Measurements from ENCODE around the gene ING3. TPM values are rescaled to one million over a fixed set of nuclear protein-coding genes. Genes with fewer than 3 reads are reported as not detected.

Gene ING3
- total RNA-seq, 1 donor from 2014 or later, result 6.8 TPM

GRCh38 chr7:121012919-121013318 is 62.3 kb downstream of the ING3 start:
- intact Hi-C loops (cut with DNase I), result no loop called here
- TF ChIP-seq, protein P1, sequence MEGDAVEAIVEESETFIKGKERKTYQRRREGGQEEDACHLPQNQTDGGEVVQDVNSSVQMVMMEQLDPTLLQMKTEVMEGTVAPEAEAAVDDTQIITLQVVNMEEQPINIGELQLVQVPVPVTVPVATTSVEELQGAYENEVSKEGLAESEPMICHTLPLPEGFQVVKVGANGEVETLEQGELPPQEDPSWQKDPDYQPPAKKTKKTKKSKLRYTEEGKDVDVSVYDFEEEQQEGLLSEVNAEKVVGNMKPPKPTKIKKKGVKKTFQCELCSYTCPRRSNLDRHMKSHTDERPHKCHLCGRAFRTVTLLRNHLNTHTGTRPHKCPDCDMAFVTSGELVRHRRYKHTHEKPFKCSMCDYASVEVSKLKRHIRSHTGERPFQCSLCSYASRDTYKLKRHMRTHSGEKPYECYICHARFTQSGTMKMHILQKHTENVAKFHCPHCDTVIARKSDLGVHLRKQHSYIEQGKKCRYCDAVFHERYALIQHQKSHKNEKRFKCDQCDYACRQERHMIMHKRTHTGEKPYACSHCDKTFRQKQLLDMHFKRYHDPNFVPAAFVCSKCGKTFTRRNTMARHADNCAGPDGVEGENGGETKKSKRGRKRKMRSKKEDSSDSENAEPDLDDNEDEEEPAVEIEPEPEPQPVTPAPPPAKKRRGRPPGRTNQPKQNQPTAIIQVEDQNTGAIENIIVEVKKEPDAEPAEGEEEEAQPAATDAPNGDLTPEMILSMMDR (IDR thresholded peaks at IDR 0.05), result no peak

GRCh38 chr7:121015560-121015959 is 65.0 kb downstream of the ING3 start:
- DNase-seq (ENCODE audit: low spot score in 2 of 2), result no peak
- Histone ChIP-seq H3K9me3 (peaks cover 0 to 6% of the 10 kb centered on the region in 2 donors), H3K27ac (no peak overlapping the region), H3K4me3 (no peak overlapping the region), H3K4me1 (peaks cover 11 to 65% of the 10 kb centered on the region in 2 donors), H3K27me3 (no peaks in the 10 kb centered on the region), H3K36me3 (no peaks in the 10 kb centered on the region)
- intact Hi-C loops (cut with DNase I), result no loop called here
- TF ChIP-seq, protein P1 (IDR thresholded peaks at IDR 0.05), result no peak

More at GRCh38 chr7:121012919-121013318, 62.3 kb downstream of the ING3 start:
- no peak for DNase-seq (ENCODE audit: low spot score in 2 of 2)
- Histone ChIP-seq H3K27ac (no peak overlapping the region), H3K27me3 (no peaks in the 10 kb centered on the region), H3K9me3 (no peaks in the 10 kb centered on the region), H3K36me3 (no peaks in the 10 kb centered on the region), H3K4me3 (no peak overlapping the region), H3K4me1 (peaks cover 11 to 45% of the 10 kb centered on the region in 2 donors)

DNA sequence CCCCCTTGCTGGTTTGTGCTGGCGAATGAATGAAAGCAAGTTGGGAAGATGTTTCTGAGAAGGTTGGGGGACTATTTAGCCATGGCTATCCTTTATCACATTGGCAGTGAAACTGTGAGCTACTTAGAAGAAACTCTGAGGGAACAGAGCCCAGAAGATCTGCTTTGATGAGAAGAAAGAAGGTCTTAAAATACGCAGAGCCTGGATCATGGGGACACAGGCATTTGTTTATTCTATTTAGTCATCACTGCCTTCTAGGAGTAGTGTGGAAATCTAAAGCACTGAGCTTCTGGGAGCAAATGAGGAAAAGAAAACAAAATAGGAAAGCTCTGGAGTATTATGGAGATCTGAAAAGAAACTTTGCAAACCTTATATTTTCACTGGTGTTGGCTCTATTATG is 66.4 kb downstream of the ING3 start:
- H3K9me3 ChIP-seq, result peaks cover 0 to 6% of the 10 kb centered on the region in 2 donors
- H3K36me3 ChIP-seq, result no peaks in the 10 kb centered on the region
- no peak for DNase-seq (ENCODE audit: low spot score in 2 of 2)
- no peak overlapping the region for H3K4me3 ChIP-seq
- TF ChIP-seq, protein P1 (IDR thresholded peaks at IDR 0.05), result no peak
- intact Hi-C loops (cut with DNase I), result no loop called here
- peaks cover 8 to 67% of the 10 kb centered on the region in 2 donors for H3K4me1 ChIP-seq
- peak overlapping the region; percentile 54 to 74 for H3K27ac ChIP-seq
- H3K27me3 ChIP-seq, result no peaks in the 10 kb centered on the region

DNA sequence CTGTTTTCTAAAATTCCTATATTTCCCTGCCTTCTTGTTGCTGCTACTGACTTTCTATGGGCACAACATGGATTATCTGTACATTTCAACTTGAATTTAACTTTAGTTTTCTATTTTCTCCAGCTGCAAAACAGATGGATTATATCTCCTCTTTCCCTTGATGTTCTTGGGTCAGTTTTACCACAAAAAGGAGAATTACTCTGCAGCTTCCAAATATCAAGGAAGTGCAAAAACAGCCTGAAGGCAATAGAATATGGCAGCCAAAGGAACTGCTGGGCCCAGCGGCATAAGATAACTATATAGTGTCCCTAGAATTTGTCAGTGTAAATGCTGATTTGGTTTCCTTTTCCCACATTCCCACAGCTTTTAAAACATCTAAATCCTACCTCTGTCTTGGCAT is 67.0 kb downstream of the ING3 start:
- H3K36me3 ChIP-seq, result no peaks in the 10 kb centered on the region
- H3K4me3 ChIP-seq, result no peak overlapping the region
- peak overlapping the region; percentile 40 to 54 for H3K27ac ChIP-seq
- intact Hi-C loops (cut with DNase I), result no loop called here
- H3K27me3 ChIP-seq, result no peaks in the 10 kb centered on the region
- DNase-seq (ENCODE audit: low spot score in 2 of 2), result no peak
- TF ChIP-seq, protein P1 (IDR thresholded peaks at IDR 0.05), result no peak
- peaks cover 0 to 6% of the 10 kb centered on the region in 2 donors for H3K9me3 ChIP-seq
- H3K4me1 ChIP-seq, result peaks cover 8 to 61% of the 10 kb centered on the region in 2 donors

DNA sequence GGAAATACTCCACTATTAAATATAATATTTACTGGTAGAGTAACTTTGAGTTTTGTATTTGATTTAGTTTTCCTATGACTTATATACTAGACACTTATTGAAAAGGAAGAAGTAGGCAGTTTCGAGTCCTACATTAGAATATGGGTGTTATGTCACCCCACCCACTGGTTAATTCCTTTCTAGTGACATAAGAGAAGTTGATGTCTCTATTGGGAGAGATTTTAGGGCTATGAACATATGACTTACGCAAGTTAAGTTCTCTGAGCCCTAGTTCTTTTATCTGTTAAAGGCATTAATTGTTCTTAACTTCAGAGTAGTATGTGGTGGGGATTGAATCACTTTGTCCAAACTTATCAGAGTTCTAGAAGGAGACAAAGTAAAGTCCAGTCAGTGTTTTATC is 68.4 kb downstream of the ING3 start:
- TF ChIP-seq, protein P1 (IDR thresholded peaks at IDR 0.05), result no peak

More for the DNA sequence above, 68.4 kb downstream of the ING3 start:
- no peak overlapping the region for H3K4me3 ChIP-seq
- H3K27ac ChIP-seq, result peak overlapping the region; percentile 69 to 77
- intact Hi-C loops (cut with DNase I), result loop anchor here (2.0 kb wide), 1 partner anchor 16 kb away; no protein-coding TSS in a partner anchor
- DNase-seq (ENCODE audit: low spot score in 2 of 2), result no peak
- H3K36me3 ChIP-seq, result no peaks in the 10 kb centered on the region
- no peaks in the 10 kb centered on the region for H3K27me3 ChIP-seq
- H3K4me1 ChIP-seq, result peaks cover 6 to 62% of the 10 kb centered on the region in 2 donors
- peaks cover 0 to 6% of the 10 kb centered on the region in 2 donors for H3K9me3 ChIP-seq

Data from ascending aorta (tissue), 2 donors.